ENCODE measurements around the gene HNRNPL.
"Not testable (repeated sequence)": the region's sequence is repeated elsewhere in the genome, so short reads cannot be mapped to it uniquely, and the experiment has no call there.

Gene HNRNPL

GRCh38 chr19:38873400-38873799 lies 23.6 kb upstream of the HNRNPL start:
- H3K4me3 ChIP-seq (ENCODE audit: low read length); DNase-seq (ENCODE audit: low read depth, low spot score): not testable (repeated sequence)

GRCh38 chr19:38870612-38871011 lies 20.8 kb upstream of the HNRNPL start:
- DNase-seq (ENCODE audit: low read depth, low spot score), result no peak
- no peak overlapping the region for H3K4me3 ChIP-seq (ENCODE audit: low read length)

- DNase-seq (ENCODE audit: low read depth, low spot score), result peak; percentile 61
- H3K4me3 ChIP-seq (ENCODE audit: low read length), result peak overlapping the region; percentile 33
These were observed 20.2 kb upstream of the HNRNPL start for GRCh38 chr19:38869836-38870607.

GRCh38 chr19:38869160-38869835 lies 19.5 kb upstream of the HNRNPL start:
- no peak for DNase-seq (ENCODE audit: low read depth, low spot score)
- H3K4me3 ChIP-seq (ENCODE audit: low read length), result no peak overlapping the region; the same call in 1 of the 2 replicates

- no peak overlapping the region for H3K4me3 ChIP-seq (ENCODE audit: low read length)
- no peak for DNase-seq (ENCODE audit: low read depth, low spot score)
These were observed 18.8 kb upstream of the HNRNPL start for GRCh38 chr19:38868551-38868950.

- H3K4me3 ChIP-seq (ENCODE audit: low read length), result no peak overlapping the region
- DNase-seq (ENCODE audit: low read depth, low spot score), result no peak
These were observed 17.5 kb upstream of the HNRNPL start for GRCh38 chr19:38867171-38867780.

GRCh38 chr19:38862321-38863059 lies 12.7 kb upstream of the HNRNPL start:
- no peak for DNase-seq (ENCODE audit: low read depth, low spot score)
- no peak overlapping the region for H3K4me3 ChIP-seq (ENCODE audit: low read length)

GRCh38 chr19:38861368-38861767 lies 11.6 kb upstream of the HNRNPL start:
- no peak for DNase-seq (ENCODE audit: low read depth, low spot score)
- H3K4me3 ChIP-seq (ENCODE audit: low read length), result no peak overlapping the region

- H3K4me3 ChIP-seq (ENCODE audit: low read length); DNase-seq (ENCODE audit: low read depth, low spot score): not testable (repeated sequence)
These were observed 9.9 kb upstream of the HNRNPL start for GRCh38 chr19:38859631-38860204.

- DNase-seq (ENCODE audit: low read depth, low spot score), result no peak
- H3K4me3 ChIP-seq (ENCODE audit: low read length), result no peak overlapping the region
These were observed 7.0 kb upstream of the HNRNPL start for GRCh38 chr19:38856813-38857212.

GRCh38 chr19:38855751-38856150 lies 6.0 kb upstream of the HNRNPL start:
- not testable (repeated sequence) for DNase-seq (ENCODE audit: low read depth, low spot score)

GRCh38 chr19:38854961-38855360 lies 5.2 kb upstream of the HNRNPL start:
- DNase-seq (ENCODE audit: low read depth, low spot score); H3K4me3 ChIP-seq (ENCODE audit: low read length): not testable (repeated sequence)

More at GRCh38 chr19:38855751-38856150, 6.0 kb upstream of the HNRNPL start:
- not testable (repeated sequence) for H3K4me3 ChIP-seq (ENCODE audit: low read length)

GRCh38 chr19:38853214-38853613 lies 3.4 kb upstream of the HNRNPL start:
- DNase-seq (ENCODE audit: low read depth, low spot score), result no peak
- peak overlapping the region; percentile 94 for H3K4me3 ChIP-seq (ENCODE audit: low read length)

- peak overlapping the region; percentile 94 for H3K4me3 ChIP-seq (ENCODE audit: low read length)
- DNase-seq (ENCODE audit: low read depth, low spot score), result no peak
These were observed 2.7 kb upstream of the HNRNPL start for GRCh38 chr19:38852231-38853044.

GRCh38 chr19:38851622-38852230 lies 1.9 kb upstream of the HNRNPL start:
- peak; percentile 78 for DNase-seq (ENCODE audit: low read depth, low spot score)
- H3K4me3 ChIP-seq (ENCODE audit: low read length), result peak overlapping the region; percentile 94

GRCh38 chr19:38850976-38851621 lies 1.3 kb upstream of the HNRNPL start:
- no peak for DNase-seq (ENCODE audit: low read depth, low spot score)
- H3K4me3 ChIP-seq (ENCODE audit: low read length), result peak overlapping the region; percentile 94

- DNase-seq (ENCODE audit: low read depth, low spot score), result peak; percentile 100
- peak overlapping the region; percentile 94 for H3K4me3 ChIP-seq (ENCODE audit: low read length)
These were observed 720 bp upstream of the HNRNPL start for GRCh38 chr19:38850436-38850975.

All from Jurkat, Clone E6-1 (cell line).